Measurements from ENCODE around the gene PRUNE2.

DNA sequence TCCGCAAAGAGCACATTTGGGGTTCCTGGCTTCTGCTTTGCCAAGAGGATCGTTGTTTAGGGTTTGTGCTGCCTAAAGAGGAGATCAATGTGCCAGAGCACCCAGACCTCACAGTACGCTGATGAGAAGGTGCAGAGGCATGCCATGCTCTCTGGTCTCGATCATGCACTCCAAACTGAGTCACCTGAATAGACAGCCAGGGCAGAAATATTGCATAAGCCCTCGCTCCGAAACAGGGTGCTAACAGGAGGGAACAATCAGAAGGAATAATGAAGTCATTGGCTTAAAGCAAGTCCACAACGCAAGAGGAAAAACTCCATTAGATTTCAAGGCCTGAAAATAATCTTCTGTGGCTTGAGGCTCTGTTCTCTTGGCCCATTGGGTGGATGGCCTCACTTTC is 322.7 kb downstream of the PRUNE2 start:
- TF ChIP-seq, protein P1, sequence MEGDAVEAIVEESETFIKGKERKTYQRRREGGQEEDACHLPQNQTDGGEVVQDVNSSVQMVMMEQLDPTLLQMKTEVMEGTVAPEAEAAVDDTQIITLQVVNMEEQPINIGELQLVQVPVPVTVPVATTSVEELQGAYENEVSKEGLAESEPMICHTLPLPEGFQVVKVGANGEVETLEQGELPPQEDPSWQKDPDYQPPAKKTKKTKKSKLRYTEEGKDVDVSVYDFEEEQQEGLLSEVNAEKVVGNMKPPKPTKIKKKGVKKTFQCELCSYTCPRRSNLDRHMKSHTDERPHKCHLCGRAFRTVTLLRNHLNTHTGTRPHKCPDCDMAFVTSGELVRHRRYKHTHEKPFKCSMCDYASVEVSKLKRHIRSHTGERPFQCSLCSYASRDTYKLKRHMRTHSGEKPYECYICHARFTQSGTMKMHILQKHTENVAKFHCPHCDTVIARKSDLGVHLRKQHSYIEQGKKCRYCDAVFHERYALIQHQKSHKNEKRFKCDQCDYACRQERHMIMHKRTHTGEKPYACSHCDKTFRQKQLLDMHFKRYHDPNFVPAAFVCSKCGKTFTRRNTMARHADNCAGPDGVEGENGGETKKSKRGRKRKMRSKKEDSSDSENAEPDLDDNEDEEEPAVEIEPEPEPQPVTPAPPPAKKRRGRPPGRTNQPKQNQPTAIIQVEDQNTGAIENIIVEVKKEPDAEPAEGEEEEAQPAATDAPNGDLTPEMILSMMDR (IDR thresholded peaks at IDR 0.05; ENCODE audit: low read depth, low read length, missing input control): no peak
- TF ChIP-seq REST (IDR thresholded peaks at IDR 0.05) (no peak), YY1 (IDR thresholded peaks at IDR 0.05) (no peak)
- TF ChIP-seq, protein P2, sequence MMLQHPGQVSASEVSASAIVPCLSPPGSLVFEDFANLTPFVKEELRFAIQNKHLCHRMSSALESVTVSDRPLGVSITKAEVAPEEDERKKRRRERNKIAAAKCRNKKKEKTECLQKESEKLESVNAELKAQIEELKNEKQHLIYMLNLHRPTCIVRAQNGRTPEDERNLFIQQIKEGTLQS (IDR thresholded peaks at IDR 0.05): no peak
